ENCODE data around the gene MYLK. TPM values are rescaled to one million over a fixed set of nuclear protein-coding genes. Genes with fewer than 3 reads are reported as not detected.

The MYLK gene
- total and polyA plus RNA-seq, 11 donors = 3.2 to 20.7 (median 12.4) TPM

DNA sequence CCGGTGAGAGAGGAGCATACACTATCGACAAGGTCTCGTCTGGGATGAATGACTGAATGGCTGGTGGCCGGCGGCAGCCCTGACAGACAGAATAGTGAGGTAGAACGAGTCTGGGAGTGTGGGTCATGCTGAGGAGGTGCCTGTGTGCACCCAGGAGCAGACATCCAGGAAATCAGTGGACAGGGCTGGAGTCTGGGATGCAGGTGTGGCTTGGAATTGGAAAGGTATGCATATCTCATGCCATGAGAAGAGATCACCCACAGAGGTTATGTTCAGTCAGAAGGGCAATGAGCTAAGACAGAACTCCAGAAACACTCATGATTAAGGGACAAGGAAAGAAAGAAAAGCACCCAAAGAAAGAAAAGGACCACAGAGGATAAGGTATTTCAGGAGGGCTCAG, 320.1 kb downstream of the MYLK start:
- Histone ChIP-seq H3K27me3 (no peaks in the 10 kb centered on the region), H3K4me1 (peaks cover 0 to 5% (median 0%) of the 10 kb centered on the region in 12 donors), H3K4me3 (no peak overlapping the region), H3K36me3 (peaks cover 0 to 8% (median 0%) of the 10 kb centered on the region in 9 donors), H3K27ac (no peak overlapping the region), H3K9me3 (no peaks in the 10 kb centered on the region)
- ATAC-seq (no peak), DNase-seq (no peak)
- TF ChIP-seq, protein P1, sequence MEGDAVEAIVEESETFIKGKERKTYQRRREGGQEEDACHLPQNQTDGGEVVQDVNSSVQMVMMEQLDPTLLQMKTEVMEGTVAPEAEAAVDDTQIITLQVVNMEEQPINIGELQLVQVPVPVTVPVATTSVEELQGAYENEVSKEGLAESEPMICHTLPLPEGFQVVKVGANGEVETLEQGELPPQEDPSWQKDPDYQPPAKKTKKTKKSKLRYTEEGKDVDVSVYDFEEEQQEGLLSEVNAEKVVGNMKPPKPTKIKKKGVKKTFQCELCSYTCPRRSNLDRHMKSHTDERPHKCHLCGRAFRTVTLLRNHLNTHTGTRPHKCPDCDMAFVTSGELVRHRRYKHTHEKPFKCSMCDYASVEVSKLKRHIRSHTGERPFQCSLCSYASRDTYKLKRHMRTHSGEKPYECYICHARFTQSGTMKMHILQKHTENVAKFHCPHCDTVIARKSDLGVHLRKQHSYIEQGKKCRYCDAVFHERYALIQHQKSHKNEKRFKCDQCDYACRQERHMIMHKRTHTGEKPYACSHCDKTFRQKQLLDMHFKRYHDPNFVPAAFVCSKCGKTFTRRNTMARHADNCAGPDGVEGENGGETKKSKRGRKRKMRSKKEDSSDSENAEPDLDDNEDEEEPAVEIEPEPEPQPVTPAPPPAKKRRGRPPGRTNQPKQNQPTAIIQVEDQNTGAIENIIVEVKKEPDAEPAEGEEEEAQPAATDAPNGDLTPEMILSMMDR (IDR thresholded peaks at IDR 0.05) = no peak
- TF ChIP-seq POLR2A (IDR thresholded peaks at IDR 0.05) = no peak
- 89 to 95% (median 93%) methylated on average over 6 of the region's 6 CpGs for WGBS, 4 donors
- intact Hi-C loops (cut with DNase I) = loop anchor here in 1 of 10 donors (5.0 kb wide), 1 partner anchor 237 kb away; no protein-coding TSS in a partner anchor

DNA sequence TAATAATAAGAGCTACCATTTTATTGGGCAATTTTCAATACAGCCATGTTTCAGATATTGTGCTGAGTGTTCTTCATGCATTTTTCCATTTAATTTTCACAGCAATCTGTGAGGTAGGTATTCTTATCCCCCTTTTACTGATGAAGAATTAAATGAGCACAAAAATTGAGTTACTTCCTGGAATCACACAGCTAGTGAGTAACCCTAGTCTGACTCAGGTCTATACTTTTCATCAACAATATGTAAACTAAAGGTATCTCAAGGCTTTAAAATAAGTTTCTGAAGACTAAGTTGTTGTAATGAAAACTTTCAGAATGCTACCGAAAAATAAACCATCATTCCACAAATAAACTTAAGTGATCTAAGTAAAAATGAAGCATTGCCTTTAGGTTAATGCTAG, 321.6 kb downstream of the MYLK start:
- peaks cover 0 to 5% (median 0%) of the 10 kb centered on the region in 12 donors for H3K4me1 ChIP-seq
- ATAC-seq (no peak), DNase-seq (no peak)
- H3K36me3 ChIP-seq = peaks cover 0 to 8% (median 0%) of the 10 kb centered on the region in 9 donors
- TF ChIP-seq, protein P1 (IDR thresholded peaks at IDR 0.05) = no peak
- TF ChIP-seq POLR2A (IDR thresholded peaks at IDR 0.05) = no peak
- WGBS, 4 donors = 87 to 97% (median 94%) methylated on average over 1 of the region's 1 CpG
- no peak overlapping the region for H3K27ac ChIP-seq
- no peaks in the 10 kb centered on the region for H3K9me3 ChIP-seq
- intact Hi-C loops (cut with DNase I) = loop anchor here in 1 of 10 donors (5.0 kb wide), 1 partner anchor 235 kb away; no protein-coding TSS in a partner anchor
- H3K4me3 ChIP-seq = no peak overlapping the region
- no peaks in the 10 kb centered on the region for H3K27me3 ChIP-seq

DNA sequence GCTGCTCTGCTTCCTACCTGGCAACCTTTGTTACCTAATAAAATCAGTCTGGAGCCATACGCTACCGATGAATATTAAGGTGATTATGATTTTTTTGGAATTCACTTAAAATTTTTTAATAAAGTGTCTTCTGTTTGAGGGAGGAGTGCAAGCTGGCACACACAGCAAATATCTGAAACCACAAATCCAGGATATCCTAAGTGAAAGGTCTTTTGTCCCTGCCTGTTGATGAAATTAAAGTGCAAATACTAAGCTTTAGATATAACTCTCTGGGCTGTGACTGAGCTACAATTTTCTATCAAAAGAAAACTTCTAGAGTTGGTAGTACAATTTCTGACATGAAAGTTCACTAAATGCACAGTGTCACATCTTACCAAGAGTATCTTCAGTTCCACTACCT, 322.9 kb downstream of the MYLK start:
- intact Hi-C loops (cut with DNase I) = loop anchor here in 1 of 10 donors (5.0 kb wide), 1 partner anchor 234 kb away; no protein-coding TSS in a partner anchor
- Histone ChIP-seq H3K27me3 (no peaks in the 10 kb centered on the region), H3K4me3 (no peak overlapping the region), H3K27ac (no peak overlapping the region), H3K9me3 (no peaks in the 10 kb centered on the region), H3K4me1 (peaks cover 0 to 5% (median 0%) of the 10 kb centered on the region in 12 donors), H3K36me3 (peaks cover 0 to 8% (median 0%) of the 10 kb centered on the region in 9 donors)
- ATAC-seq = no peak
- DNase-seq = no peak
- WGBS, 4 donors = 61 to 87% (median 78%) methylated on average over 2 of the region's 2 CpGs
- TF ChIP-seq, protein P1 (IDR thresholded peaks at IDR 0.05) = no peak
- no peak for TF ChIP-seq POLR2A (IDR thresholded peaks at IDR 0.05)

Other genes starting within 250 kb of the MYLK start
- 10 to 100 TPM in 2 of 9 donors, 1 to 10 TPM in 7; 4.5 to 12.7 (median 7.2) TPM for gene CCDC14, start 76.9 kb upstream of the MYLK start, total RNA-seq
- 1 to 10 TPM; 6.4 to 8.5 TPM for gene CCDC14, start 76.9 kb upstream of the MYLK start, polyA plus RNA-seq
- under 1 TPM in 5 of 9 donors, not detected in 4; 0.21 to 0.67 (median 0.50) TPM for gene ROPN1, start 107.8 kb upstream of the MYLK start, total RNA-seq
- under 1 TPM; 0.19 to 0.28 TPM for gene ROPN1, start 107.8 kb upstream of the MYLK start, polyA plus RNA-seq
- gene KALRN, start 149.0 kb upstream of the MYLK start, total RNA-seq = 100 to 1,000 TPM in 1 of 9 donors, 10 to 100 TPM in 8; 54.6 to 118 (median 77.1) TPM
- 10 to 100 TPM; 20.0 to 25.5 TPM for gene KALRN, start 149.0 kb upstream of the MYLK start, polyA plus RNA-seq